Eye (tissue), 1 donor: ENCODE results near the gene HSPA1B.
"Not testable (repeated sequence)": the region's sequence is repeated elsewhere in the genome, so short reads cannot be mapped to it uniquely, and the experiment has no call there.

ENCODE experiments used
- DNase-seq: peaks from one replicate; pipeline ENCODE4 v3.0.0-alpha.2; 2015

The HSPA1B gene

GRCh38 chr6:31827286-31828079 is at the start of gene HSPA1B:
TSS of gene HSPA1B (plus strand) at chr6:31827738. CDS start at chr6:31827951, 213 bp downstream.
- peak; percentile 100 for DNase-seq

GRCh38 chr6:31778193-31778592 is 49.3 kb upstream of the HSPA1B start:
- DNase-seq = no peak

- DNase-seq = no peak
Measured at GRCh38 chr6:31778999-31779885, 48.3 kb upstream of the HSPA1B start.

GRCh38 chr6:31779908-31780307 is 47.6 kb upstream of the HSPA1B start:
- DNase-seq = no peak

GRCh38 chr6:31780507-31781243 is 46.9 kb upstream of the HSPA1B start:
- no peak for DNase-seq

GRCh38 chr6:31781244-31782125 is 46.1 kb upstream of the HSPA1B start:
- DNase-seq = no peak

GRCh38 chr6:31782126-31782855 is 45.2 kb upstream of the HSPA1B start:
- DNase-seq = no peak

GRCh38 chr6:31784098-31784925 is 43.2 kb upstream of the HSPA1B start:
- DNase-seq = no peak

GRCh38 chr6:31785475-31785874 is 42.1 kb upstream of the HSPA1B start:
- DNase-seq = no peak

GRCh38 chr6:31791324-31792089 is 36.0 kb upstream of the HSPA1B start:
- DNase-seq = peak; percentile 92

GRCh38 chr6:31792090-31792374 is 35.5 kb upstream of the HSPA1B start:
- no peak for DNase-seq

GRCh38 chr6:31792761-31793171 is 34.8 kb upstream of the HSPA1B start:
- DNase-seq = no peak

- not testable (repeated sequence) for DNase-seq
Measured at GRCh38 chr6:31793927-31794245, 33.7 kb upstream of the HSPA1B start.

- peak; percentile 53 for DNase-seq
Measured at GRCh38 chr6:31794294-31794865, 33.2 kb upstream of the HSPA1B start.

- DNase-seq = no peak
Measured at GRCh38 chr6:31794866-31795615, 32.5 kb upstream of the HSPA1B start.

- peak; percentile 94 for DNase-seq
Measured at GRCh38 chr6:31795616-31796298, 31.8 kb upstream of the HSPA1B start, which contains the start of gene VARS1. TSS of gene VARS1 (minus strand) at chr6:31795752. CDS start at chr6:31795217, 535 bp downstream.

- DNase-seq = no peak
Measured at GRCh38 chr6:31796993-31797385, 30.5 kb upstream of the HSPA1B start.

GRCh38 chr6:31797588-31797987 is 29.9 kb upstream of the HSPA1B start:
- no peak for DNase-seq
